ENCODE measurements around the gene PRSS2.

DNA sequence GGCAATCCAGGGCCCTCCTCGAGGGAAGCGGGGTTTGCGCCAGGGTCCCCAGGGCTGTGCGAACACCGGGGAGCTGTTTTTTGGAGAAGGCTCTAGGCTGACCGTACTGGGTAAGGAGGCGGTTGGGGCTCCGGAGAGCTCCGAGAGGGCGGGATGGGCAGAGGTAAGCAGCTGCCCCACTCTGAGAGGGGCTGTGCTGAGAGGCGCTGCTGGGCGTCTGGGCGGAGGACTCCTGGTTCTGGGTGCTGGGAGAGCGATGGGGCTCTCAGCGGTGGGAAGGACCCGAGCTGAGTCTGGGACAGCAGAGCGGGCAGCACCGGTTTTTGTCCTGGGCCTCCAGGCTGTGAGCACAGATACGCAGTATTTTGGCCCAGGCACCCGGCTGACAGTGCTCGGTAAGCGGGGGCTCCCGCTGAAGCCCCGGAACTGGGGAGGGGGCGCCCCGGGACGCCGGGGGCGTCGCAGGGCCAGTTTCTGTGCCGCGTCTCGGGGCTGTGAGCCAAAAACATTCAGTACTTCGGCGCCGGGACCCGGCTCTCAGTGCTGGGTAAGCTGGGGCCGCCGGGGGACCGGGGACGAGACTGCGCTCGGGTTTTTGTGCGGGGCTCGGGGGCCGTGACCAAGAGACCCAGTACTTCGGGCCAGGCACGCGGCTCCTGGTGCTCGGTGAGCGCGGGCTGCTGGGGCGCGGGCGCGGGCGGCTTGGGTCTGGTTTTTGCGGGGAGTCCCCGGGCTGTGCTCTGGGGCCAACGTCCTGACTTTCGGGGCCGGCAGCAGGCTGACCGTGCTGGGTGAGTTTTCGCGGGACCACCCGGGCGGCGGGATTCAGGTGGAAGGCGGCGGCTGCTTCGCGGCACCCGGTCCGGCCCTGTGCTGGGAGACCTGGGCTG lies 26.0 kb downstream of the PRSS2 start:
- no peak for TF ChIP-seq GATA2 (IDR thresholded peaks at IDR 0.05; ENCODE audit: low read depth, low read length)
- no peak for TF ChIP-seq GATA3 (IDR thresholded peaks at IDR 0.05; ENCODE audit: low read depth, low read length)
